Neural progenitor cell (in vitro differentiated cells): Measurements from ENCODE around the gene CROCC2. TPM values are rescaled to one million over a fixed set of nuclear protein-coding genes. Genes with fewer than 3 reads are reported as not detected.

ENCODE experiments used
- DNase-seq: peaks from one replicate; pipeline ENCODE4 v3.0.0-alpha.2; 2016; ENCODE audit warnings: low spot score
- H2AFZ ChIP-seq: fragments of 200-600 bp; sonication (generic); replicated peaks from 2 replicates; pipeline ENCODE4 v1.6.1; 2016; ENCODE audit warnings: antibody characterized with exemption
- H3F3A ChIP-seq: fragments of 200-600 bp; sonication (generic); 2 replicates; pipeline ENCODE4 v1.6.1; 2016; ENCODE audit warnings: antibody characterized with exemption, low read depth
- H3K27ac ChIP-seq: fragments of 200-600 bp; sonication (generic); 2 replicates; pipeline ENCODE4 v1.5.1; 2016; ENCODE audit warnings: mild to moderate bottlenecking
- H3K27me3 ChIP-seq: fragments of 200-600 bp; sonication (generic); 2 replicates; pipeline ENCODE4 v1.6.1; 2016; ENCODE audit warnings: mild to moderate bottlenecking, moderate library complexity
- H3K36me3 ChIP-seq: fragments of 200-600 bp; sonication (generic); 2 replicates; pipeline ENCODE4 v1.5.1; 2016
- H3K4me1 ChIP-seq: fragments of 200-600 bp; sonication (generic); 2 replicates; pipeline ENCODE4 v1.6.1; 2016; ENCODE audit warnings: mixed run types
- H3K4me2 ChIP-seq: fragments of 200-600 bp; sonication (generic); 2 replicates; pipeline ENCODE4 v1.6.1; 2016
- H3K4me3 ChIP-seq: fragments of 200-600 bp; sonication (generic); 2 replicates; pipeline ENCODE4 v1.5.1; 2016
- H3K79me2 ChIP-seq: fragments of 200-600 bp; sonication (generic); 2 replicates; pipeline ENCODE4 v1.6.1; 2016; ENCODE audit warnings: low read depth
- H3K9ac ChIP-seq: fragments of 200-600 bp; sonication (generic); 2 replicates; pipeline ENCODE4 v1.6.1; 2016
- H3K9me3 ChIP-seq: fragments of 200-600 bp; sonication (generic); 2 replicates; pipeline ENCODE4 v1.5.1; 2016; ENCODE audit warnings: low read depth
- H4K20me1 ChIP-seq: fragments of 200-600 bp; sonication (generic); 2 replicates; pipeline ENCODE4 v1.6.1; 2016; ENCODE audit warnings: low read depth
- H3K27ac Mint-ChIP-seq: 3 replicates; pipeline ENCODE4 v1.8.0; 2021; ENCODE audit warnings: mixed read lengths
- H3K27me3 Mint-ChIP-seq: 2 replicates; pipeline ENCODE4 v1.8.0; 2022; ENCODE audit warnings: low read depth, mild to moderate bottlenecking, inconsistent platforms, moderate library complexity, mixed read lengths; ENCODE audit not compliant: insufficient read depth
- H3K36me3 Mint-ChIP-seq: 3 replicates; pipeline ENCODE4 v1.8.0; 2021; ENCODE audit warnings: mixed read lengths
- H3K4me1 Mint-ChIP-seq: 3 replicates; pipeline ENCODE4 v1.8.0; 2021; ENCODE audit warnings: mixed read lengths
- H3K4me3 Mint-ChIP-seq: 3 replicates; pipeline ENCODE4 v1.8.0; 2021; ENCODE audit warnings: mild to moderate bottlenecking, moderate library complexity, mixed read lengths
- H3K9me3 Mint-ChIP-seq: 3 replicates; pipeline ENCODE4 v1.8.0; 2020; ENCODE audit warnings: mixed read lengths
- EZH2 ChIP-seq: fragments of 200-600 bp; sonication (generic); IDR thresholded peaks from 2 replicates; pipeline ENCODE4 v1.6.1; 2017; ENCODE audit warnings: antibody characterized with exemption, mild to moderate bottlenecking, moderate library complexity
- EZH2phosphoT487 ChIP-seq: fragments of 200-600 bp; sonication (generic); IDR thresholded peaks from 2 replicates; pipeline ENCODE4 v1.6.1; 2017; ENCODE audit warnings: antibody characterized with exemption
- total RNA-seq: library from RNA; depleted of rRNA; stranded (reverse); fragments of >200 nt; gene quantifications from 2 replicates; pipeline ENCODE4 v1.2.3, GENCODE V29; 2015; ENCODE audit warnings: low replicate concordance
- TF ChIP-seq, protein P1 (sequence below): fragments of 200-600 bp; sonication (generic); IDR thresholded peaks from 2 replicates; pipeline ENCODE4 v1.5.1; 2017; ENCODE audit warnings: antibody characterized with exemption, mild to moderate bottlenecking

CROCC2 gene
- total RNA-seq, 1 donor from 2014 or later: not detected

DNA sequence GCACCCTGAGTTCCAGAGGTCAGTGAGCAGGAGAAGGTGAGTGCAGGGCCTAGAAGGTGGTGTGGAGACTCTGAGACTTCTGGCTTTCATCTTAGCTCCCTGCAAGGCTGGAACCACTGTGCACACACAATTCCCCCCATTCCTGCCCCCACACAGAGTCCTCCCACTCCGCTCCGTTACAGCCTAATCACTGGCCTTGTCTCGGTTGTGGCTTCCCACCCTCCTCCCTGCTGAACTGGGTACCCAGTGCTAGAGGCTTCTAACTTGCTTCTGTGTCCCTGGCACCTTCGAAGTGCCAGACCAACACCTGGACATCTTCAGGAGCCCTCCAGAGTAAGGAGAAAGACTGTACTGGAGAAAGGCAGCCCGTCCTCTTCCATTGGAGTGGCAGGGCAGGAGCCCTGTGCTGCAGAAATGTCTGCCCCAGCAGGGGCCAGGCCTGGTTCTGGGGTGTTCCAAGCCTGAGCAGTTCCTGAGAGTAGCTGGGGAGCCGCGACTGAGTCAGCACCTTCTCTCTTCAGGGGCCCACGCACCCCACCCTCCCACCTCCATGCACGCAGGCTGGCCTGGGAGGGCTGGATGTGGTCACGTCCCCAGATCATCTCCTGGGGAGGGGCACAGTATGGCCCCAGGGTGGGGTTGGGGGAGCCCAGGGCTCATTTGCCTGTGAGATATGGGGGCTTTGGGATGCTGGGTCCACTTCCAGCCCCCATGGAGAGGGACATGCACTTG is 23.4 kb downstream of the CROCC2 start:
- H3K4me1 ChIP-seq: no peaks in the 10 kb centered on the region
- H3K9ac ChIP-seq: no peak overlapping the region
- H3K27ac ChIP-seq: no peak overlapping the region
- Mint-ChIP-seq H3K9me3 (no peaks in the 10 kb centered on the region), H3K36me3 (no peaks in the 10 kb centered on the region), H3K27me3 (peaks cover 6% of the 10 kb centered on the region), H3K4me3 (no peak overlapping the region), H3K27ac (no peak overlapping the region), H3K4me1 (peaks cover 2% of the 10 kb centered on the region)
- no peaks in the 10 kb centered on the region for H3K79me2 ChIP-seq
- no peak for DNase-seq
- H3K9me3 ChIP-seq: no peaks in the 10 kb centered on the region
- no peak overlapping the region for H2AFZ ChIP-seq
- H3K4me2 ChIP-seq: no peak overlapping the region
- H3K27me3 ChIP-seq: no peaks in the 10 kb centered on the region
- H3K4me3 ChIP-seq: no peak overlapping the region
- H3K36me3 ChIP-seq: no peaks in the 10 kb centered on the region
- no peaks in the 10 kb centered on the region for H4K20me1 ChIP-seq
- H3F3A ChIP-seq: peaks cover 2% of the 10 kb centered on the region
- TF ChIP-seq, protein P1, sequence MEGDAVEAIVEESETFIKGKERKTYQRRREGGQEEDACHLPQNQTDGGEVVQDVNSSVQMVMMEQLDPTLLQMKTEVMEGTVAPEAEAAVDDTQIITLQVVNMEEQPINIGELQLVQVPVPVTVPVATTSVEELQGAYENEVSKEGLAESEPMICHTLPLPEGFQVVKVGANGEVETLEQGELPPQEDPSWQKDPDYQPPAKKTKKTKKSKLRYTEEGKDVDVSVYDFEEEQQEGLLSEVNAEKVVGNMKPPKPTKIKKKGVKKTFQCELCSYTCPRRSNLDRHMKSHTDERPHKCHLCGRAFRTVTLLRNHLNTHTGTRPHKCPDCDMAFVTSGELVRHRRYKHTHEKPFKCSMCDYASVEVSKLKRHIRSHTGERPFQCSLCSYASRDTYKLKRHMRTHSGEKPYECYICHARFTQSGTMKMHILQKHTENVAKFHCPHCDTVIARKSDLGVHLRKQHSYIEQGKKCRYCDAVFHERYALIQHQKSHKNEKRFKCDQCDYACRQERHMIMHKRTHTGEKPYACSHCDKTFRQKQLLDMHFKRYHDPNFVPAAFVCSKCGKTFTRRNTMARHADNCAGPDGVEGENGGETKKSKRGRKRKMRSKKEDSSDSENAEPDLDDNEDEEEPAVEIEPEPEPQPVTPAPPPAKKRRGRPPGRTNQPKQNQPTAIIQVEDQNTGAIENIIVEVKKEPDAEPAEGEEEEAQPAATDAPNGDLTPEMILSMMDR: no peak

DNA sequence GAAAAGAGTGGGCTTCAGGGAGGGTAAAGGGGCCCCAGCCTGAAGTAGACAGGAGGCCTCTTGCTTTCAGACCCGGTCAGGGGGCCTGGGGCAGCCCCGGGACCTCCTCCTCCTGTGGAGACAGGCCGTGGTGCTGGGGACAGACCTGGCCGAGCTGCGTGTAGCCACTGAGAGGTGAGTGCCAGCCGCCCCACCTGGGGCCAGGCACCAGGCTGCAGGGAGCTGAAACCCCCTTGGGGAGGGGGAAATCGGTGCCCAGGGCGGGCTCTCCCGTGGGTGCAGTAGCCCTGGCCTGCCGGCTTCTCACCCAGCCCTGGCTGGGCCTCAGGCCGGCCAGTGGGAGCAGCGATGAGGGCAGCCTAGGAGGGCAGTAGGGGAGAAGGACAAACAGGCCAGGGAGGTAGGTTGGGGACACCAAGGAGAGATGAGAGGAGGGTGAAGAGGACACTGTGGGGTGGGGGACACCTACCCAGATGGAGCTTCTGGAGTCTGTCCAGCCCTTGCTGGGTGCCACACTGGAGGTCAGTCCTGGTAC is 24.0 kb downstream of the CROCC2 start:
- Mint-ChIP-seq H3K4me3 (no peak overlapping the region), H3K36me3 (no peaks in the 10 kb centered on the region), H3K27ac (no peak overlapping the region), H3K4me1 (peaks cover 2% of the 10 kb centered on the region), H3K27me3 (peaks cover 6% of the 10 kb centered on the region), H3K9me3 (no peaks in the 10 kb centered on the region)
- Histone ChIP-seq H3K79me2 (no peaks in the 10 kb centered on the region), H3K9ac (no peak overlapping the region), H3K27me3 (no peaks in the 10 kb centered on the region), H3K4me2 (no peak overlapping the region), H3K36me3 (no peaks in the 10 kb centered on the region), H2AFZ (no peak overlapping the region), H3K4me1 (no peaks in the 10 kb centered on the region), H3K27ac (no peak overlapping the region), H3F3A (peaks cover 2% of the 10 kb centered on the region), H3K4me3 (no peak overlapping the region), H4K20me1 (no peaks in the 10 kb centered on the region), H3K9me3 (no peaks in the 10 kb centered on the region)
- TF ChIP-seq, protein P1: no peak
- no peak for TF ChIP-seq EZH2phosphoT487
- TF ChIP-seq EZH2: no peak
- DNase-seq: no peak

DNA sequence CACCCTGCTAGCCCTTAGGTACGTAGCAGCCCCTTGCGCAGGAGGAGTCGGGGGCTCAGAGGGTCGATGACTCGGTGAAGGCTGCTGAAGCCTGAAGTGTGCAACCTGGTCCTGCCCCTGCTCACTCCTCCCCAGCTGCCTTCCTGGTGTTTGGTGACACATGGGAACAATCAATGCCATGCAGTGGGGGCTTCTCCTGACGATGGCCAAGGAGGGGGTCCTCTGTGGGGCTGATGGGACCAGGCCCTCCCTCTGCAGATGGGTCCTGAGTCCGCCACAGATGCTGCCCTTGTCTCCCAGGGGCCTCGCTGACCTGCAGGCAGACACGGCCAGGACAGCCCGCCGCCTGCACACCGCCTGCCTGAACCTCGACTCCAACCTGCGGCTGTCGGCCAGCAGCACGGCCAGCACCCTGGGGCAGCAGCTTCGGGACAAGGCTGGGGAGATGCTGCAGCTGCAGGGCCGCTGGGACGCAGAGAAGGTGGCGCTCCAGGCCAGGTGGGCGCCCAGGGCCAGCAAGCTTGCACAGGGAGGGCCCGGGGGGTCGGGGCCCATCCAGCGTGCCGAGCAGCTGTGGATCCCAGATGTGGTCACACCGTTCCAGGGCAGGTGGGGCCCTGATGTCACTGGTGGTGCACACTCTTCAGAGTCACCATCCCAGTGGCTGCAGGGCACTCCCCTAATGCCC is 24.6 kb downstream of the CROCC2 start:
- no peak overlapping the region for H3K27ac Mint-ChIP-seq

More for the DNA sequence above, 24.6 kb downstream of the CROCC2 start:
- H2AFZ ChIP-seq: no peak overlapping the region
- no peaks in the 10 kb centered on the region for H4K20me1 ChIP-seq
- no peaks in the 10 kb centered on the region for H3K4me1 ChIP-seq
- H3K9me3 ChIP-seq: no peaks in the 10 kb centered on the region
- H3K4me2 ChIP-seq: no peak overlapping the region
- DNase-seq: no peak
- Mint-ChIP-seq H3K27me3 (peaks cover 6% of the 10 kb centered on the region), H3K9me3 (no peaks in the 10 kb centered on the region), H3K4me3 (no peak overlapping the region), H3K36me3 (no peaks in the 10 kb centered on the region), H3K4me1 (peaks cover 3% of the 10 kb centered on the region)
- H3F3A ChIP-seq: peaks cover 2% of the 10 kb centered on the region
- TF ChIP-seq EZH2 (no peak), EZH2phosphoT487 (no peak)
- TF ChIP-seq, protein P1: no peak
- H3K4me3 ChIP-seq: no peak overlapping the region
- H3K27me3 ChIP-seq: no peaks in the 10 kb centered on the region
- H3K9ac ChIP-seq: no peak overlapping the region
- no peak overlapping the region for H3K27ac ChIP-seq
- no peaks in the 10 kb centered on the region for H3K79me2 ChIP-seq
- H3K36me3 ChIP-seq: no peaks in the 10 kb centered on the region
